Astrocyte (in vitro differentiated cells and primary cell): ENCODE data around the gene ANKRD11. TPM values are rescaled to one million over a fixed set of nuclear protein-coding genes. Genes with fewer than 3 reads are reported as not detected.

ENCODE experiments used
- DNase-seq: peaks from one replicate; pipeline ENCODE4 v3.0.0-alpha.2; 2010; ENCODE audit warnings: low read depth
- FAIRE-seq: peaks from 2 replicates; lab custom pipeline; 2011; peaks lifted over from hg19 to GRCh38; lab: Jason Lieb, UNC
- H2AFZ ChIP-seq: 2 replicates; pipeline ENCODE4 v1.6.0; 2012; ENCODE audit warnings: low read depth, low read length, inconsistent platforms
- H3K27ac ChIP-seq: 2 replicates; pipeline ENCODE4 v1.5.1; 2011; ENCODE audit warnings: low read depth, low read length, inconsistent platforms
- H3K27me3 ChIP-seq: 2 replicates; pipeline ENCODE4 v1.6.0; 2011; ENCODE audit warnings: low read length, inconsistent platforms; ENCODE audit not compliant: insufficient read depth
- H3K36me3 ChIP-seq: 2 replicates; pipeline ENCODE4 v1.5.1; 2011; ENCODE audit warnings: low read length, inconsistent platforms; ENCODE audit not compliant: insufficient read depth
- H3K4me1 ChIP-seq: 2 replicates; pipeline ENCODE4 v1.5.1; 2011; ENCODE audit warnings: low read length, inconsistent platforms; ENCODE audit not compliant: insufficient read depth
- H3K4me2 ChIP-seq: 2 replicates; pipeline ENCODE4 v1.6.0; 2012; ENCODE audit warnings: low read length, inconsistent platforms
- H3K4me3 ChIP-seq: 2 replicates; pipeline ENCODE4 v1.5.1; 2011; ENCODE audit warnings: low read depth, mild to moderate bottlenecking, low read length, inconsistent platforms; ENCODE audit not compliant: insufficient read depth
- H3K79me2 ChIP-seq: 2 replicates; pipeline ENCODE4 v1.6.0; 2012; ENCODE audit warnings: mild to moderate bottlenecking, low read length, inconsistent platforms; ENCODE audit not compliant: insufficient read depth
- H3K9ac ChIP-seq: 2 replicates; pipeline ENCODE4 v1.6.0; 2012; ENCODE audit warnings: mild to moderate bottlenecking, low read length, inconsistent platforms
- H3K9me3 ChIP-seq: 2 replicates; pipeline ENCODE4 v1.5.1; 2012; ENCODE audit warnings: low read depth, mild to moderate bottlenecking, low read length, inconsistent platforms; ENCODE audit not compliant: insufficient read depth
- H4K20me1 ChIP-seq: 2 replicates; pipeline ENCODE4 v1.6.0; 2012; ENCODE audit warnings: low read length, inconsistent platforms; ENCODE audit not compliant: insufficient read depth
- H3K27ac Mint-ChIP-seq: one replicate; pipeline ENCODE4 v1.8.0; 2021; ENCODE audit warnings: mild to moderate bottlenecking, mixed read lengths; ENCODE audit not compliant: unreplicated experiment
- H3K27me3 Mint-ChIP-seq: one replicate; pipeline ENCODE4 v1.8.0; 2021; ENCODE audit warnings: low read depth, mixed read lengths; ENCODE audit not compliant: unreplicated experiment
- H3K36me3 Mint-ChIP-seq: one replicate; pipeline ENCODE4 v1.8.0; 2021; ENCODE audit warnings: low read depth, mixed read lengths; ENCODE audit not compliant: unreplicated experiment
- H3K4me1 Mint-ChIP-seq: one replicate; pipeline ENCODE4 v1.8.0; 2021; ENCODE audit warnings: low read depth, mixed read lengths; ENCODE audit not compliant: unreplicated experiment
- H3K4me3 Mint-ChIP-seq: one replicate; pipeline ENCODE4 v1.8.0; 2021; ENCODE audit warnings: mild to moderate bottlenecking, moderate library complexity, mixed read lengths; ENCODE audit not compliant: unreplicated experiment
- H3K9me3 Mint-ChIP-seq: one replicate; pipeline ENCODE4 v1.8.0; 2021; ENCODE audit warnings: mild to moderate bottlenecking, mixed read lengths; ENCODE audit not compliant: unreplicated experiment
- EZH2 ChIP-seq: IDR thresholded peaks from 2 replicates; pipeline ENCODE4 v1.6.1; 2012; ENCODE audit warnings: mild to moderate bottlenecking, low read length, inconsistent platforms; ENCODE audit not compliant: insufficient read depth
- total RNA-seq: library from RNA; stranded (reverse); gene quantifications from 2 replicates; pipeline ENCODE4 v1.2.1, GENCODE V29; 2021
- TF ChIP-seq, protein P1 (sequence below): IDR thresholded peaks from 2 replicates; pipeline ENCODE4 v1.5.1; 2011; ENCODE audit warnings: low read depth, mild to moderate bottlenecking, inconsistent platforms, low read length, moderate library complexity; ENCODE audit not compliant: insufficient read depth

ANKRD11 gene
- total RNA-seq, 1 donor from 2014 or later = 213 TPM

DNA sequence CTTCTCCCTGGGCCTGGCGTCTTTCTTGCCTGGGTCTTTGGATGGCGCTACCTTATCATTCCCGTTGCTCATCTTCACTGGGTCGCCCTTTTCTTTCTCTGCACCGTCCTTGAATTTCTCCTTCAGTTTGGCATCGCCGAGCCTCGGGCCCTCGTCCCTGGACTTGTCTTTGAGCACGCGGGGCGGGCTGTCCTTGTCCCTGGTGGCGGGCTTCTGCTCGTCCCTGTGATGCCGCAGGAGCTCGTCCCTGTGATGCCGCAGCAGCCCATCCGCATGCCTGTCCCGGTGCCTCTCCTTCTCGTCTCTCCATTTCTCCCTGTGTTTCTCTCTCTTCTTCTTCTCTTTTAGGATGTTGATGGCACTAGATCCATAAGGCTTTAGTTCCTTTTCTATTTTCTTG is 208.5 kb downstream of the ANKRD11 start:
- no peak for TF ChIP-seq EZH2
- TF ChIP-seq, protein P1, sequence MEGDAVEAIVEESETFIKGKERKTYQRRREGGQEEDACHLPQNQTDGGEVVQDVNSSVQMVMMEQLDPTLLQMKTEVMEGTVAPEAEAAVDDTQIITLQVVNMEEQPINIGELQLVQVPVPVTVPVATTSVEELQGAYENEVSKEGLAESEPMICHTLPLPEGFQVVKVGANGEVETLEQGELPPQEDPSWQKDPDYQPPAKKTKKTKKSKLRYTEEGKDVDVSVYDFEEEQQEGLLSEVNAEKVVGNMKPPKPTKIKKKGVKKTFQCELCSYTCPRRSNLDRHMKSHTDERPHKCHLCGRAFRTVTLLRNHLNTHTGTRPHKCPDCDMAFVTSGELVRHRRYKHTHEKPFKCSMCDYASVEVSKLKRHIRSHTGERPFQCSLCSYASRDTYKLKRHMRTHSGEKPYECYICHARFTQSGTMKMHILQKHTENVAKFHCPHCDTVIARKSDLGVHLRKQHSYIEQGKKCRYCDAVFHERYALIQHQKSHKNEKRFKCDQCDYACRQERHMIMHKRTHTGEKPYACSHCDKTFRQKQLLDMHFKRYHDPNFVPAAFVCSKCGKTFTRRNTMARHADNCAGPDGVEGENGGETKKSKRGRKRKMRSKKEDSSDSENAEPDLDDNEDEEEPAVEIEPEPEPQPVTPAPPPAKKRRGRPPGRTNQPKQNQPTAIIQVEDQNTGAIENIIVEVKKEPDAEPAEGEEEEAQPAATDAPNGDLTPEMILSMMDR = no peak
- Histone ChIP-seq H2AFZ (no peak overlapping the region), H3K36me3 (peaks cover 31% of the 10 kb centered on the region), H3K4me2 (no peak overlapping the region), H3K9me3 (no peaks in the 10 kb centered on the region), H3K27ac (no peak overlapping the region), H3K4me1 (no peaks in the 10 kb centered on the region), H3K27me3 (no peaks in the 10 kb centered on the region), H3K9ac (no peak overlapping the region), H4K20me1 (peaks cover 40% of the 10 kb centered on the region), H3K4me3 (no peak overlapping the region), H3K79me2 (peaks cover 18% of the 10 kb centered on the region)
- no peak for DNase-seq
- no peak overlapping the region for H3K4me3 Mint-ChIP-seq
- no peaks in the 10 kb centered on the region for H3K27me3 Mint-ChIP-seq
- no peak overlapping the region for H3K27ac Mint-ChIP-seq
- H3K36me3 Mint-ChIP-seq = peaks cover 3% of the 10 kb centered on the region
- no peak for FAIRE-seq
- no peaks in the 10 kb centered on the region for H3K4me1 Mint-ChIP-seq
- H3K9me3 Mint-ChIP-seq = no peaks in the 10 kb centered on the region

DNA sequence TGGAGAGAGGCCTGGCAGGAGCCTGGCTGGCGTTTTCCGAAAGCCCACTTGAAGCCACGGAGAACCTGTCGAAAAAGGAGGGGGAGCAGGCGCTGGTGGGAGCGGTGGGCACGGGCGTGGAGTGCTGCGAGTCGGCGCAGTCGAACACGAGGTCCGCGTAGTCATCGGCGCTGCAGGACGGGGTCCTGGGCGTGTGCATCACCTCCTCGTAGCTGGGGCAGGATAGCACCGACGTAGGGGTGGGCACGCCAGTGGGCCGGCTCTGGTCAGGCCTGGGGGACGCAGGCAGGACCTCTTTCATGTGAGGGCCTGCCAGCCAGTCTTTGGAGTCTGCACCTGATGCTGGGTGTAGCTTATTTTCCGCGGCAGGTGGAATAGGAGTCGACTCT is 209.2 kb downstream of the ANKRD11 start:
- no peak for FAIRE-seq
- peaks cover 27% of the 10 kb centered on the region for H3K36me3 ChIP-seq
- no peaks in the 10 kb centered on the region for H3K4me1 Mint-ChIP-seq

DNA sequence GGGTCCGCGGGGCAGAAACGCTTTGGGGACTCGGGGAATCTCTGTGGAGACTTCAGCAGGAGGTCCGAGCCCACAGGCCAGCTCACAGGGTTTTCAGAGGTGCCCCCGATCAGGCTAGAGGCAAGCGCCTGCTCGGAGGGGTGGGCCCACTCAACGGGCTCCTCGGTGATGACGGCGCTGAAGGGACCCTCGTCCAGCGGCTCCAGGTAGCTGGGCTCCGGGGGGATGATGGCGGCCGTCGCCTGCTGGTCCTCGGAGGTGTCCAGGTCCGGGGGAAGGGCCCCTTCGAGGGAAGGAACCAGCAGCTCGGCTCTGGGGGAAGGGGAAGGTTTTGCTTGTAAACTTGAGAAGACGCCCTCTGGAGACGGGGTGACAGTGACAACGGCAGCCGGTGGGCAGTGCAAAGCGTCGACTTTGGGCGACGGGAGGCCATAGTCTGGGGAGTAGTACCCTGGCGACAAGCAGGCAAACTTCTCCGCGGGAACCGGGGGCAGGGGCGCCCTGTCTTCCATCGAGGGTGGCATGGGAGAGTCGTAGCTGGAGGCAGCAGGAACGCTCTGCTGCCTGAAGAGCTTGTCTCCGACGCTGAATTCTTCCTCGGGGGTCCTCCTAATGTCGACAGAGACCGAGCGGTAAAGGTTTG is 209.7 kb downstream of the ANKRD11 start:
- Histone ChIP-seq H4K20me1 (peaks cover 46% of the 10 kb centered on the region), H3K4me1 (no peaks in the 10 kb centered on the region), H2AFZ (no peak overlapping the region), H3K4me2 (no peak overlapping the region), H3K27me3 (no peaks in the 10 kb centered on the region), H3K36me3 (peaks cover 26% of the 10 kb centered on the region), H3K9ac (no peak overlapping the region), H3K9me3 (no peaks in the 10 kb centered on the region), H3K79me2 (peaks cover 25% of the 10 kb centered on the region), H3K4me3 (no peak overlapping the region), H3K27ac (no peak overlapping the region)
- no peak for TF ChIP-seq EZH2
- TF ChIP-seq, protein P1 = no peak
- H3K27me3 Mint-ChIP-seq = no peaks in the 10 kb centered on the region
- no peak overlapping the region for H3K27ac Mint-ChIP-seq
- H3K9me3 Mint-ChIP-seq = no peaks in the 10 kb centered on the region
- H3K4me3 Mint-ChIP-seq = no peak overlapping the region
- no peak for FAIRE-seq
- no peaks in the 10 kb centered on the region for H3K4me1 Mint-ChIP-seq
- peaks cover 5% of the 10 kb centered on the region for H3K36me3 Mint-ChIP-seq
- DNase-seq = no peak

More for the DNA sequence above, 209.2 kb downstream of the ANKRD11 start:
- H2AFZ ChIP-seq = no peak overlapping the region
- DNase-seq = no peak
- H3K27ac Mint-ChIP-seq = no peak overlapping the region
- H3K27me3 Mint-ChIP-seq = no peaks in the 10 kb centered on the region
- H3K4me2 ChIP-seq = no peak overlapping the region
- TF ChIP-seq, protein P1 = no peak
- TF ChIP-seq EZH2 = no peak
- H3K9ac ChIP-seq = no peak overlapping the region
- no peaks in the 10 kb centered on the region for H3K27me3 ChIP-seq
- no peak overlapping the region for H3K4me3 Mint-ChIP-seq
- peaks cover 5% of the 10 kb centered on the region for H3K36me3 Mint-ChIP-seq
- no peak overlapping the region for H3K27ac ChIP-seq
- H3K4me1 ChIP-seq = no peaks in the 10 kb centered on the region
- H4K20me1 ChIP-seq = peaks cover 41% of the 10 kb centered on the region
- H3K9me3 ChIP-seq = no peaks in the 10 kb centered on the region
- no peaks in the 10 kb centered on the region for H3K9me3 Mint-ChIP-seq
- no peak overlapping the region for H3K4me3 ChIP-seq
- peaks cover 20% of the 10 kb centered on the region for H3K79me2 ChIP-seq
